DMS 273 (cell line): ENCODE data around the gene ATP6V0E1.

Experiments used
- DNase-seq: peaks from one replicate; lab custom pipeline; 2025; ENCODE audit not compliant: unreplicated experiment; lab: John Stamatoyannopoulos, UW

The ATP6V0E1 gene

DNA sequence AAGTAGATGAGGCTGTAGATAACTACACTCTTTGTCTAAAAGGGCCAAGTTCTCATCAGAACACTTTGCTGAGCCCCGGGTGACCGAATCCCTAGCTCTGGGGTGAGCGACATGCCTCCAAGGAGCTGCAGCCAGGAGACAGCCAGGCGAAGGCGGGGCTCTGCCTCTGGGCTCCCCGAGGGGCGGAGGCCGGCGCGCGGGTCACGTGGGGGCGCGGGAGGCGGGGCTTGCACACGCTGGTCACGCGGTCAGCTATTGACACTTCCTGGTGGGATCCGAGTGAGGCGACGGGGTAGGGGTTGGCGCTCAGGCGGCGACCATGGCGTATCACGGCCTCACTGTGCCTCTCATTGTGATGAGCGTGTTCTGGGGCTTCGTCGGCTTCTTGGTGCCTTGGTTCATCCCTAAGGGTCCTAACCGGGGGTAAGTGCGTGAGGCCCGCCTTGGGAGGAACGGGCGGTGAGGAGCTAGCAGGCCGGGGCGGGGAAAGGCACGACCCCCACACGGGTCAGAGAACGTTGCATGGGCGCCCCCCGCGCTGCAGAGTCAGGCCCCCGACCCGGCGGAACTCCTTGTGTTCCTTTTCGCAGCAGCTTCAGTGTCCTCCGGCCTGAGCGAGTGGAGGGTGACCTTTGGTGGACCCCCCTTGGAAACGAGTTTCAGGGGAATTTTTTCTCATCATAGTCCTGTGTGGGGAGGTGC, at the start of gene ATP6V0E1:
ATP6V0E1 (plus strand) TSS at position 230 of the 702 bp plus-strand sequence; CDS start at position 320, 90 bp downstream.
- DNase-seq = peak; percentile 97

DNA sequence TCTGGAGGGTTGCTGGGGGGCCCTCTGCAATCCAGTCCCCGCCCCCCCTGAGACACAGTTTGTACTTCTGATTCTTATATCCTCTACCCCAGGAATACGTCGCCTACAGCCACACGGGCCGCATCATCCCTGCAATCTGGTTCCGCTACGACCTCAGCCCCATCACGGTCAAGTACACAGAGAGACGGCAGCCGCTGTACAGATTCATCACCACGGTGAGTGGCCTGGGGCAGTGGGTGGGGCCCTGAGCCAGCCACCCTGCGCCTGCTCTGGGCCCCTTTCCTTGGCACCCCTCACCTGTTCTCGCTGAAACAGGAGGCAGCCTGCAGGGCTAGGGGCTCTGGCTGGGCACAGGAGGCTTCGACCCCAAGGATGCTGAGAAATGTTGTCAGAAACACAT, 48.5 kb upstream of the ATP6V0E1 start:
- DNase-seq = no peak

DNA sequence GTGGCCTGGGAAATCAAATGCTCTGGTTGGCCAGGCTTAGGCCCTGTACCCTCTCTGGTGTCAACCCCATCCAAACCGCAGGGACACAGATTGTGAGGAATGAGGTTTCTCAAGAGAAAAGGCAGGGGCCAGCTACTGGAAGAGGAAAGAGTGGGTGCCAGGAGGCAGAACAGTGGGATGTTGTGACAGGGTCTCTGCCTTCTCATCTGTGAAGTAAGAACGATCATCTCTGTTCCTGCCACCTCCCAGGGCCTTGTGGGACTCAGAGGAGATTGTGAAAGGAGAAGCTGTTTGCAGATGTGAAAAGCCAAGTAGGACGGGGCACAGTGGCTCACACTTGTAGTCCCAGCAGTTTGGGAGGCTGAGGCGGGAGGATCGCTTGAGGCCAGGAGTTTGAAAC, 47.2 kb upstream of the ATP6V0E1 start:
- no peak for DNase-seq

DNA sequence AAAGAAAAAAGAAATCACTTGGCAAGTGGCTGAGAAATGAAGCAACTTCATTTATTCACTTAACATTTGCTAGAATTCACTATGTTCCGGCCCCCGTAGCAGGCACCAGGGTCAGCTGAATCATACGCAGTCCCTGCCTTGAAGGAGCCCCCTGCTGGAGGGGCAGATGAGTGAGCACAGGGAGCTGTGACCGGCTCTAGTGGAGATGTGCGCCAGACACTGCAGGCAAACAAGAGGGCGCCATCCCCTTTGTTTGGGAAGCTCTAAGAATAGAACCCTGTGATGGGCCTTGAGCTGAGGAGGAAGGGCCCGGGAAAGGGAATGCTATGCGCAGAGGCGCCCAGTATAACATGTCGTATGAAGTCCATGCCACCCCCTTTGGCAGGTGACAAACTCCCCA, 44.5 kb upstream of the ATP6V0E1 start:
- peak; percentile 72 for DNase-seq

DNA sequence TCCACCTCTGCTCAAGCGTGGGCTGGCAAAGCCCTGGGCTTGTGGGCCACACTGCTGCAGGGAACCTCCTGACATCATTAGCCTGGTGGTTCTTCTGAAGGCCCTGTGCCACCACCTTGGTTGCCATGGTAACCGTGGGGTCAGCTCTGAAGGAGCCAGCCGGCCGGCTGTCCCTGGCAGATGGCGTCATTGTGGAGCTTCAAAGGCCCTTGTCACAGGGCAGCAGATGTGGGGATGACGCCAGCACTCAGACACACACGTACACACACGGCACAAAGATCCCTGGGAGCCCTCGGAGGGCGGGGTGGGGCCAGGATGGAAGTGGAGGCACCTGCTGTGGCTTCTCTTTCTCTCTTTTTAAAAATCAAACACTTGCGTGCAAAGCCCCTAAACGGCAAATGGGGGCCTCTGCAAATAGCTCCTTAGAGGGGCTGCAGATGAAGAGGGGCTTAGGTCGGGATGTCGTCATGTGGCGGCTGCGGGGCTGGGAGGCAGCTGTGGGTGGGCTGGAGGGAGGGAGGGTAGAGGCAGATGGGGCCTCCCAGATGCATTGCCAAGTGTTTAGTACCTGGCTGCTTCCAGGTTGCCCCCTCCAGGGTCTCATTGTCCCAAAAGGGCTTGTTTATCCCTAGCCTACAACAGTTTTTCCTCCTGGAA, 43.8 kb upstream of the ATP6V0E1 start:
- peak; percentile 98 for DNase-seq

DNA sequence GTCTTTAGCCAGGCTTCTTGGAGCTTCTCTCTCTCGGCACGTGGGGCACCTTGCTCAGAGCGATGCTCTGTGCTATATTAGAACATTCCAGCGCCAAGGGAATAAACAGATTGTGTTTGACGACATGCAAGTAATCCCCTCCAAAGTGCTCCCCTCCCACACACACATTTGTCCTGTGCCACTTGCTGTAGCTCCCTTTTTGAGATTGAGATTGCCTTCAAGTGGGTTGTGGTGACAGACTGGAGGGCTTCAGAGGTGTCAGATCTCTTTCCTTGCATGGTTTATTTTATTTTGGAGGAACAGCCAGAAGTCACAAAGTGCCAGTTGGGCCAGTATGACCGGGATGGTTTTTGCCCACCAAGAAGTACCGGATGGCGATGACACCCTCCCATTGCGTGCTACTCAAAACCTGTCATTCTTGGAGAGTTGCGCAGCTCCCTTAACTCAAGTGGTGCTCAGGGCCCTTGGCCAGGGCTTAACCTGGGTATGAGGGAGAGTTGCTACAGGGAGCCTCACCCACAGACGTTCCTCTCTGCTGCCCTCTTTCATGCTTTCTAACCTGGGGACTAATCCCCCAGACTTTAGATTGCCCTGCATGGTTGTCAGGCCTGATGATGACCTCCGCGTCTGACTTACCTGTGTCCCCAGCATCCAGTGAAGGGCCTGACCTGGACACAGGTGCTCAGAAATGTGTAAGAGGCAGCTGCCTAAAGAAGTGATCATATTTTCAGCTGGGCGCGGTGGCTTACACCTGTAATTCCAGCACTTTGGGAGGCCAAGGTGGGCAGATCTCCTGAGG, 43.1 kb upstream of the ATP6V0E1 start:
- DNase-seq = peak; percentile 46

DNA sequence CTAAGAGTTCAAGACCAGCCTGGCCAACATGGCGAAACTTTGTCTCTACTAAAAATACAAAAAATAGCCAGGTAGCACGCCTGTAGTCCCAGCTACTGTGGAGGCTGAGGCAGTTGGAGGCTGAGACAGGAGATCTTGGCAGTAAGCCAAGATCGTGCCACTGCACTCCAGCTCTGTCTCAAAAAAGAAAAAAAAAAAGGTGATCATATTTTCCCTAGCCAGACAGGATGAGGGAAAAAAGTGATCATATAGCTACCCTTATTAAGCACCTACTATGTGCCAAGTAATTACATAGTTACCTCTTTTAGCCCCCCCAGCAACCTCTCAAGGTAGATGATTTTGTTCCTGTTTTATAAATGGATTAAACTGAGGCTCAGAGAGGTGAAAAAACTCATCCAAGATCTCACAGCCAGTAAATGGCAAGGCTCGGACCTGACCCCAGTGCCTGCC, 42.5 kb upstream of the ATP6V0E1 start:
- peak; percentile 55 for DNase-seq

DNA sequence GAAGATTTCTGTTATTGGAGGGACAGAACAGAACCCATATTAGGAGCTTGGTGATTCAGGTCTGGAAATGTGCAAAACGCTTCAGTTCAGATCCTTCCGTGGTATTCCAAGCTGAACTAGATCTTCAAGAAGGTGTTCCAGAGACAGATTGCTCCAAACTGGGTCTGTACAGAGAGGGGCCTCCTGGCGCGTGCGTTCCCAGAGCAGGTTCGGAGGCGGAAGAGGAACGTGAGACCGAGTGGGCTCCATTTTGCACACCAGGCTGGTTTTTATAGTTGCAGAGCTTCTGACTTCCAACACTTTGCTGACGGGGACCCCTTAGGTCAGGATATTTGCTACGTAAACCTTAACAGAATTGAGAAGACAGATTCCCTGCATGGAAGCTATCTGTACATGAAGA, 41.0 kb upstream of the ATP6V0E1 start:
- DNase-seq = no peak

DNA sequence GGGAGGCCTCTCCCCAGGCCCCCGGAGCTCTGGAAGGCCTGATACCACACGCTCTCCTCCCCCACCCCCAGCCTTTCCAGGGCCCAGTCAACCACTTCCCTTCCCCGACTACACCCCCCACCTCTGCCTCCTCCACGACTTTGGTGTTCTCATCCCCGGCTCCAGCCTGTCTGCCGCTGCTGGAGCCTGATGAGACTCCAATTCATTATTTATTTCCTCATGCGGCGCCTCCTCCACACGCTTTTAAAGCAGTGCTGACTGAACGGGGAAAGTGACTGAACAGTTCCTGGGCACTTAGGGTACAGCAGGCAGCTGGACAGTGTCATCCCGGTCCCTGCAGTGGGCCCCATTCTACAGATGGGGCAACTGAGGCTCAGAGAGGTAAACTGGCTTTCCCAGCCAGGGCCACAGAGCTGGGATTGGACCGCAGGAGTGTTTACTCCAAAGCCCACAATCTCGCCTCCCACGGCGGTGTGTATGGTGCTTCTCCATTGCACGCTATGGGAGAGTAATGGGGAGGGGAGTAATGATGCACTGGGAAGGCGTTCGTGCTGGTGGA, 40.2 kb upstream of the ATP6V0E1 start:
- DNase-seq = peak; percentile 71

DNA sequence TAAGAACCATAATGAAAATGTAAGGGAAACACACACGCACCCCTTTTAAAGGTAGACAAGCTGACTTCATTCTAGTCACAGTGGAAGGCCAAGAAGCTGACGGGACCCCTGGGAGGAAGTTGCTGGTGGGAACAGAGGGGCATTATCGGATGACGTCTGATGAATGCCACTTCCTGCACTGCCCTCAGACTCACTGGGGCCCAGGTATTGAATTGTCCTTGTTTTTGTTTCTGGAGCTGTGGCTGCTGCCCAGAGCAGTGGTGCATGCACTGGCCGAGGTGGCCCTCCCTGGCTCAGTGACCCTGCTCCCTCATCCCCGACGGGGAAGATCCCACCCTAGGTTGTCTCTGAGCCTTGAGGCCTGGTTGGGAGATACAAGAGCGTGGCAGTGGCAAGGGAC, 39.7 kb upstream of the ATP6V0E1 start:
- DNase-seq = no peak

DNA sequence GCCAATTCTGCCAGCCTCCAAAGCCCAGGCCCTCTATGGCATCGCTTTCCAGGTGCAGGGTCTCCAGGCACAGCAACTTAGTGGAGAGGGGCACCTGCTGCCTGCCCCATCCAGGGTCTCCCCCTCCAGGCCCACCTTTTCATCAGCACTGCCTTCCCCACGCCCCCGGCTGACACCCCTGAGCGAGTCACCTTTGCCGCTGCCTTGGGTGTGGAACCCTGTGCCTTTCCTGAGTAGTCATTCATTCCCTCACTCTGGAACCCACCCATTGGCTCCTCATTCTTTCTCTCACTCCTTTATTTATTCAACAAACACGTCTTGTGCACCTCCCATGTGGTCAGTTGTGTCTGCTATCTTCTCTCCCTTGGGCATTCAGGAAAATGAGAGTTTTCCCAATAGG, 38.8 kb upstream of the ATP6V0E1 start:
- no peak for DNase-seq

DNA sequence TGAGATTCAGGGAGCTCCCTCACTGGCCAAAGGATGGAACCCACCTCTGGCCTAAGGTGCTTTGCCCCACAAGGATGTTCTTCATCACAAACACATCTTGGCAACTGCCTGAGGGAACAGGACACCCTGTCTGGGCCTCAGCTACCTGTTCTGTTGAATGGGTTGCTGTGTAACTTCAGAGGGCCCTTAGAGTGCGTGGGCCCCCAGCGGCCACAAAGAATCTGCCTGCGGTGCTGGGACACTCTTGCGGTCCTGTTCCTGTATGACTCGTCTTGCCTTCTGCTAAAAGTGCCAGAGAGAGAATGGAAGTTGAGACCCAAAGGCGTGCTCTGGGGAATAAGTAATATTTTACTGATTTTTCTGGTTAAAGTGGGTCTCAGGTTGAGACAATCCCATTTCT, 38.4 kb upstream of the ATP6V0E1 start:
- no peak for DNase-seq

DNA sequence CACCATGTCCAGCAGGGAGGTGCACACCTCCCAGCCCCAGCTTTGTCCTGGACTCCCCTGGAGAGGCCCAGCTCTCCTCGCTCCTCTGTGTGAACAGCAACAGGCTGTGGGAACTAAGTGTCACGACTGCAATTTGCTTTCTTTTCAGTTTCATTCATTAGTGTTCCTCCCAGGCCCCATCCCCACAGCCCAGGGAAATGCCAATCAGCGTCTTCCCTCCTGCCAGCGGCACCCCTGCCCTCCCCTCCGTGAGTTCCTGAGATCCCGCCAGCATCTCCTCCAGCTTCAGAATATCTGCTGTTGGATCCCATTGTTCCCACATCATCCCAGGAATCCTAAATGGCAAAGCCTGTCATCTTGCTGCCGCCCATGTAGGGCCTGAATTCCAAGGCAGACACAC, 37.4 kb upstream of the ATP6V0E1 start:
- DNase-seq = no peak

DNA sequence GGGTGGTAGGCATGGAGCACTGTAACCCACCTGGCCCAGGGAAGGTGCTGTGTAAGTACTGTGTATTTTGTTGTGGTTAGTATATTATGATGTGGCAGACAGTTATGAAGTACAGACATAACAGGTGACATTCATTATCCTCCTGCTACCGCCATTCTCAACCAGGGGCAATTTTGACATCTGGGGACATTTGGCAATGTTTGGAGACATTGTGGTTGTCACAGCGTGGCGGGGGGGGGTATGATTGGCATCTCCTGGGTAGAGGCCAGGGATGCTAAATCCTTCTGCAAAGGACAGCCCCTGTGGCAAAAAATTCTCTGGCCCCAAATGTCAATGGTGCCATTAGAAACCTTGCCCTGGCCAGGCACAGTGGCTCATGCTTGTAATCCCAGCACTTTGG, 34.1 kb upstream of the ATP6V0E1 start:
- DNase-seq = no peak

DNA sequence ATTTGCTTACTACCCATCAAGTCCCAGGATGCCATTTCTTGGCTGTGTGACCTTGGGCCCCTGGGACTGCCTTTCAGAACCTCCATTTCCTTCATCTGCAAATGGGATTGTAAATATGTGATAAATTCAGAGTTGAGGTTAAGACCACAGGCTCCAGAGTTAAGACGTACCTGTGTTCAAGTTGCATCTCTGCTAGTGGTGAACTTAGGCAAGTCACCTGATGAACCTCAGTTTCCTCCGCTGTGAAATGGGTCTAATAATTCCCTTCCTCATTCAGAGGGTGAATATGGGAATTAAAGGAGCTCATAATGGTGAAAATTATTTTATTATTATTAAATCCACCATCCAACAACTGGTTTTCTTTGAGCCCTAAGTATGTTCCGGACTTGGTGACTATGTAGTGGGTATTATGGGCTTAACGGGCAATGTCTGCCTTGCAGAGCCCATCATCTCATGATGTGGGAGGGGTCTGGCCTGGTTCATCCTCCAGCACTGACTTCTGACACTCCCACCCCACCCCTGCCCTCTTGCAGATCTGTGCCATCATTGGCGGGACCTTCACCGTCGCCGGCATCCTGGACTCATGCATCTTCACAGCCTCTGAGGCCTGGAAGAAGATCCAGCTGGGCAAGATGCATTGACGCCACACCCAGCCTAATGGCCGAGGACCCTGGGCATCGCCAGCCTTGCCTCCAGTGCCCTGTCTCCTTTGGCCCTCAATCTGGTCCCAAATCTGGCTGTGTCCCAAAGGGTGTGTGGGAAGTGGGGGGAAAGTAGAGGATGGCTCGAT, 33.2 kb upstream of the ATP6V0E1 start:
- no peak for DNase-seq

DNA sequence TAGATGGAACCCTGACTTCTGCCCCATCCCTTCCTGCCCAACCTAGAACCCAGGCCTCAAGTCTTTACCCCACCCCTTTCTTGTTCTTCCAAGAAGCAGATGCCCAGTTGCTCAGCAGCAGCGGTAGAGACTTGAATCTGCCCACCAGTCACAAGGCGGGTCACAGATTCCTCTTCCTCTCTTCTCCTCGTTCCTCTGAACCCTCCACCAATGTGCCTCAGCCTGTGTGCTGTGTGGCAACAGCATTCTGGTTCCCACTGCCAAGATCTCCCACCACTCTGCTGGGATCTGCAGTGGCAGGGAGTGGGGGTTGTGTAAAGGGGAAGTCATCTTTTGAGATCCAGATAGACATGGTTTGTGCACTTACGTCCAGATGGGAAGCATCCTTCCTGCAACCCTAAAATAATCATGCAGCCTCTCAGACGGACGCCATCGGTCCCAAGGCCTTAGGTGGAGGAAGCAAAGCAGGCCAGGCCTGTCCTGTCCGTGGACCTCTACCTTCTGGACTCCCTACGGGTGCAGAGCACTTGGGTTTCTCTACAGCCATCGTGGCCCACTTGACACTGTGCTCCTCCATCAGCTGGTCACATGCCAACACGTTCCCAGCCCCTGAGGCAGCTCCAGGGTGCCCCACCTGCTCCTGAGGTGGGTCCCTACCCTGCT, 32.1 kb upstream of the ATP6V0E1 start:
- no peak for DNase-seq

DNA sequence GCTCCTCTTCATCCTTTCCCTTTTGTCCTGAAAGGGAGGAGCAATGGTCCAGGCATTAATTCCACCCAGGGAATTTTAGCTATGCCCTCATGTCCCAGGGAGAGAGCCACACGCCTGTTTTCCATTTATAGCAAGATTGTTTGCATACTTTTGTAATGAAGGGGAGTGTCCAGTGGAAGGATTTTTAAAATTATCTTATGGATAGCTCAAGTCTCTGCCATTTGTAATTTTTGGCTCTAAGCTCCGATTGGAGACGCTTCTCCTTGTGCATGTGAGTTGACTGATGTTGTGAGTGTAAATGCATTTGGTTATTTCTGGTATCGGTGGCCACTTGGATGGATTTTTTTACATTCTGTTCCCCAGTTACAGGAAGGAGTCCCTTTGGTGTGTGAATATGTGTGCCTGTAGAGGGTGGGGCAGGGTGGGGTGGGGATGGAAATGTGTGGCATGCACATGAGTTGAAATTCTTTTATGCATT, 31.5 kb upstream of the ATP6V0E1 start:
- DNase-seq = no peak

DNA sequence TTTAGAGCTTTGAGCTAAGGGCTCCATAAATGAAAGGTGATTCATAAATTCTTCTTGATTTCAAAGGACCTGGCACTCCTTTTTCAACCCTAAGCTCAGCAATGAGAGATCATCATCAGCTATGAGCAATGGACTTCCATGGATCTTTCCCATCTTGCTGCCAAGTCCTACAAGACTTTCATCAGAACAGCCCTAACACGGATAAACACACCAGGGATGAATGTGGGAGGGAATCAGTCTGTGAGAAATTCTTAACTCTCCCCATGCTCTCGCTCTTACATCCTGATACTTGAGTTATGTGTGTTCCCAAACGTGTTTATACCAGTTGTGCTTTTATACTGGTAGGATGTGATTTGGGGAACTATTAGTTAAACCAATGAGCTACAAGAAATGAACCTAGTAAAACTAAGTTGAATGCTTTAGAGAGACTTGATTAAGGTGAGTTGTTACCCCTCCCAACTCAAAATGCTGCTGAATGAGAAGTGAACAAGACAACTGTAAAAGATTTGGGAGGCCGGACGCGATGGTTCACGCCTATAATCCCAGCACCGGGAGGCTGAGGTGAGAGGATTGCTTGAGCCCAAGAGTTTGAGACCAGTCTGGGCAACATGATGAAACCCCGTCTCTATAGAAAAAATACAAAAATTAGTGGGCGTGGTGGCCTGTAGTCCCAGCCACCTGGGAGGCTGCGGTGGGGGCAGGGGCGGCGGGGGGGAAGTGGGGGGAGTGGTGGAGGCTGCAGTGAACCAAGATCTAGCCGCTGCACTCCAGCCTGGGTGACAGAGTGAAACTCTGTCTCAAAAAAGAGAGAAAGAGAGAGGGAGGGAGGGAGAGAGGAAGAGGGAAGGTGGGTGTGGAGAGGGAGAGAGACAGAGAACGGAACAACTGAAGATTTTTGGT, 29.5 kb upstream of the ATP6V0E1 start:
- no peak for DNase-seq

DNA sequence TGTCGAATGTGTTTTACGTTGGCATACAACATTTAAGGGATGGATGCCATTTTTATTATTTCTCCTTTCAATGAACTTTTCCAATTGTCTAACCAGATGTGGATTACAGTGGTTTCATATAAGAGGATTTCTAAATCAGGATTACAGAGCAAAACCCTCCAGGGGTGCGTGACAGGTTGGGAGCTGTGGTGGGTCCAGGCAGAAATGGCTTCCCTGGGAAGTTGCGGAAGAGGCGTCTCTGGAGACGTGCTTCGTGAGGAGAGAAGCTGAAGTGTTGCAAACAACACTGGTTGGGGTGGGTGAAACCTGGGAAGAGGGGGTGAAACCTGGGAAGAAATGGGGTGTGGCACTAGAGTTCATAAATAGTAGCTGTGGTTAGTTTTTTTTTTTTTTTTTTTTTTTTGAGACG, 28.8 kb upstream of the ATP6V0E1 start:
- DNase-seq = no peak
